ENCODE results near the gene TEX22.

Gene TEX22

DNA sequence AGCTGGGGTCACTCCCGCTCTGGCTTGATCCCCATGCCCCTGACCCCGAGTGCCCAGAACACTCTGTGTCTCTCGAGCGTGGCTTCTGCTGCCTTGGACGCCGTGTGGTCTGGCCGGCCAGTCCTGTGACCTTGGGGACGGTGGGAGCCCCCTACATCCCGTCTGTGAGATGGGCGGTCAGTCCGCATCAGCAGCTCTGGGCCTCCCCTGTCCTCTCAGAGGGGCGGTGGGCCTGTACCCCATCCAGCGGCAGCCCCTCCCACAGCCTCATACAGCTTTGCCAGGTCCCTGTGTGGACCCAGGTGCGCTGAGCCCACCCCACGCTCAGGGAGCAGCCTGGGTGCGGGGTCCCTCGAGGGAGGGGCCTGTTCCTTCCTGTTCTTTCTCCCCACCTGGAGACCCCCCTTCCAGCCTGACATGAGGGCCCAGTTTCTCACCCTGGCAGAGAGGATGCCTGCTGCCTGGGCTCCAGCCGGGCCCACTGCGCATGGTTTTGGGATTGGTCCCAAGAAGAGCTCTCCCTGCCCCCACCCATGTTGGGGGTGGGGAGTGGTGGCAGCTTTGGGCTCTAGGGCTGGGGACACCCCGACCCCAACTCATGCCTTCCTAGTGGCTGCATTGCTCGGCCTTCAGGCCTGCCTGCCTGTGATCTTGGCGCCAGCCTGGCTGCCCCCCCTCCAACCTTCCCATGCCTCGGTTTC, 22.8 kb downstream of the TEX22 start:
- DNase-seq (ENCODE audit: low read depth), result no peak

DNA sequence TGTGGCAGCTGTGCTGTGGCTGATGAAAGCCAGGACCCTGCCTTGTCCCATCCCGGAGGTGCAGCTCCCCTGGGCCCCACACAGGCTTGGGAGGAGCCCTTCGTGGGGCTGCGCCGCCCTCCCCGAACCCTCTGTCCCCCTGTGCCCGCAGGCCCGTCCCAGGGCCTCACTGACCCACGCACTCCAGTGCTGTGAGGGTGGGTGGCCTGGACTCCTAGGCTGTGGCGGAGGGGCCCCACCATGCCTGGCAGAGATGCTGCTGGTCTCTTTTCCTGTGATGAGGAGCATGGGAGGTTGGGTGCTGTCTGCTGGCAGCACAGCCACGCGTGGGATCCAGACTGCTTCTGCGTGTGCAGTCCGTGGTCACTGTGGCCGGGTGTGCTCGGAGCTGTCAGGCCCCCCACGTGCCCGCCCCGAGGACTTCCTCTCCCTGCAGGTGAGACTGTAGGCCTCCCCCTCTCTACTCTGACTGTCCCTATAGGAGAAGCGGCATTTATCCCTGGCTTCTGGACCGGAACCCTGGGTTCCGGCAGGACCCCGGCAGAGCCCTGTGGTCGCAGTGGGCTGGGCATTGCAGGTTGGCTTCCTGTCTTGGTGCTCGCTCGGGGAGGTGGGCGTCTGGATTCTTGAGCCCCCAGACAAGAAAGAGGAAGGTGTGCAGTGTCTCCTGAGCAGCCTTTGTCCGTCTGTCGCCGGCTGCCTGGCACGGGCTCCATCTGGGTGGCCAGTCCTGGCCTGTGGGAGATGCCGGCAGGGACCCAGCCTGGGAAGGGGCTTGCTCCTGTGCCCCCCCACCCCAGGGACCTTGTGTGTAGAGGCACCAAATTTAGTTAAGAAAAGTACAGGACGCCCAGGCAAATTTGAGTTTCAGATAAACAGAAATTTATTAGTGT, 23.6 kb downstream of the TEX22 start:
- no peak for DNase-seq (ENCODE audit: low read depth)

DNA sequence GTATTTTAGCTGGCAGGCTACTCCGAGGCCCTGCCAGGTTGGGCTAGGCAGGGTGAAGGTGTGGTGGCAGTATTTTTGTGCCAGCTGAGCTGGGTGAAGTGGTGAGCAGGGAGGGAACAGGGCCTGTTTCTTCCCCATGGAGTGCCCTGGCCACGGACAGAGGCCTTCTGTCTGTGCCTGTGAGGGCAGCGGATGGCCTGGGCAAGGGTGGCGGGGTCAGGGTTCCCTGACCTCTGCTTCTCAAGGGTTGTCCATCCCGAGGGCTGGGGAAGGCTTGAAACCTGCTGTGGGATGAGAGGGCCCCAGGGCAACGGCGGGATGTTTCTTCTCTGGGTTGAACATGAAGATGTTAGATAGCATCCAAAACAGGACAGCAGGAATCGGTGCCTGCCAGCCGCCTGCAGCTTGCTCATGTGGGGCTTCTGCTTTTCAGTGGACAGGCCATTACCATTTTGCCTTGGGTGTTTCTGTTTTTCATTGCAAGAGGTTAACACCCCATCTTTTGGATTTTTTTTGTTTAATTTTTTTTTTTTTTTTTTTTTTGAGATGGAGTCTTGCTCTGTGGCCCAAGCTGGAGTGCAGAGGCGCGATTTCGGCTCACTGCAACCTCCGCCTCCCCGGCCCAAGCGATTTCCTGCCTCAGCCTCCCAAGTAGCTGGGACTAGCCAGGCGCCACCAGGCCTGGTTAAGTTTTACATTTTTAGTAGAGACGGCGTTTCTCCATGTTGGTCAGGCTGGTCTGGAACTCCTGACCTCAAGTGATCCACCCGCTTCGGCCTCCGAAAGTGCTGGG, 24.6 kb downstream of the TEX22 start:
- DNase-seq (ENCODE audit: low read depth), result no peak

DNA sequence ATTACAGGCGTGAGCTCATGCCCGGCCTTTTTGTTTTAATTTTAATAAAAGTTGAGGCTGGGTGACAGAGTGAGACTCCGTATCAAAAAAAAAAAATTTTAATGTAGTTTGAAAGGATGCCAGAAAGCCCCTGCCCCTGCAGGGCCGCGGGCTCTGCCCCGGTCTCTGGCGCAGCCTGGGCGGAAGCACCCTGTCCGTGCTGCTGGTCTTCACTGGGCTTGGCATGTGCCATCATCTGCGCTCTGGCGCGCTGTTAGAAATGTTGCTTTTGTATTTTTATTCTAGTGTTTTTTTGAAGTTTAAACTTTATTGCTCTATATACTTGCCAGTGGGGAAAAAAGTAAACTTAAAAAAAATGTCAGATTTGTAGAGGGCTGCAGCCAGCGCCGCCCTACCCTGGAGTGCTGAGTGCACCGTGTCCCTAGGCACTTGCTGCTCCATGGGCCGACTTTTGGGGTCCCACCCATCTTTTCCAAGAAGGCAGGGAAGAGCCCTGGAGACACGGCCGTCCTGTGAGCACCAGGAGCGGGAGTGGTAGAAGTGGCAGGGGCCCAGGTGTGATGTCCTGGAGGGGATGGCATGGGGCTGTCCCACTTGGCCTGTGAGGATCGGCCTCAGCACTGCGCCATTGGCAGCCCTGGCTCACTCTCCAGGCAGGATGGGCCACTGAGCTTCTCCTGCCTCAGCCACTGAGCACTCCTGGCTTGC, 25.3 kb downstream of the TEX22 start:
- DNase-seq (ENCODE audit: low read depth), result no peak

DNA sequence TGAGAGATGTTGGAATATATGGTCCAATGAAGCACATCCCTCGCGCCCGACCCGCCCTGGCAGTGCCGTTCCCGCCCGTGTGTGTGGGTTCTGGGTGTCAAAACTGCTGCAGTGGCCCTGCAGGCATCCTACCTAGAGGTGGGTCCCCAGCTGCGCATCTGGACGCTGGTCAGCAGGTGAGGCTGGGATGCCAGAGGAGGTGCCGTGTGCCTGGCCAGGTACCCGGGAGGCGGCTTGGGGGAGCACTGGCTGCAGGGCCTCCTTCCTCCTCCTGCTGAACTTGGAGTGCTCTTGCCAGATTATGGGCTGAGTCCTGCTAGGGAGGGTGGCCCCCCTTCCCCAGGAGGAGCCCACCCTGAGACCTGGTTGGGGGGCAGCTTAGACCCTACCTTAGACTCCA, 26.5 kb downstream of the TEX22 start:
- DNase-seq (ENCODE audit: low read depth), result no peak

DNA sequence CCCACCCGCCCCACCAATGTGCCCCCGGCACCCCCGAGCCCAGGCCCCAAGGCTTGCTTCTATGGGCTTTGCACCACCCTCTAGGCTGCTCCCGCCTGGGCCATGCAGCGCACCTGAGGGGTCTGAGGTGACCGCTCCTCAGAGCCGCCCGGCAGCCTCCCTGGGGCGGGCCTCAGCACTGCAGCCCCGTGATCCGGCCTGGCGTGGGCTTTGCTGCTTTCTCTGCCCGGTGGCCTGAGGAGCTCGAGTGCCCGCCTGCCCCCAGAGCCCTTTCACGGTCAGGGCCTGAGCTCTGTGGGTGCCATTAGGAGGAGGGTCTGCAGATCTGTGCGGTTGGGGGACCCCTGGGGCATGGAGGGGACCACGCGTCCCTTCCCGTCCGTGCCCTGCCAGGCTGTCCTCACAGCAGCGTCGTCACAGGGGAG, 27.5 kb downstream of the TEX22 start:
- DNase-seq (ENCODE audit: low read depth), result no peak

DNA sequence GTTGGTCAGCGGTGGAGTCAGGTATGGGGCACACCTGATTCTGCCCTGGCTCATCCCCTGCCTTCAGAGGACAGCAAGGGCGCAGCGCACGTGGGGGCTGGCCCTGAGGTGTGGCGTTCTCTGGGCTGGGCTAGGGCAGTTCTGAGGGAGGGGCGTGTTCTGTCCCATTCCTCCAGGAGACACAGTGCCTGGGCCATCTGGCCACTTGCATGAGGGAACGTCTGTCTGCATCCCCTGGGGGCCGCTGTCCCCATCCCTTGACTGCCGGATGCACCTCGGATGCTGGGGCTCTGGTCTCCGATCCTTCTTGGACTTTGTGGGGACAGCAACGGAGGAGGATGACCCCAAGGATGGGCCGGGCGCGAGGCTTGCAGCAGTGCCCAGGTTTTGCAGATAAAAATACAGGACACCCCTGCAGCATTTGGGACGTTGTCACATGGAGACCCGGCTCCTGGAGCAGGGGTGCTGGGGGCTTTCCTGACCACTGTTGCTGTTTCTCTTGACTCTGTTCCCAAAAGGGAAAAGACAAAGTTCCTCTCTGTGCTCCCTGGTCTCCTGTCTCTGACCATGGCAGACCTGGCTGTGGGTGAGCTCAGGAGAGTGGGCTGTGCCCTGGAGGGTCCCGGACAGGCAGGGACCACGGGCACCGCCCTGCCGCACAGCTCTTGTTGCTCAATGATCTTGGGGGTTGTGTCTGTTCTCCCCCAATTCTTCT, 28.2 kb downstream of the TEX22 start:
- no peak for DNase-seq (ENCODE audit: low read depth)

DNA sequence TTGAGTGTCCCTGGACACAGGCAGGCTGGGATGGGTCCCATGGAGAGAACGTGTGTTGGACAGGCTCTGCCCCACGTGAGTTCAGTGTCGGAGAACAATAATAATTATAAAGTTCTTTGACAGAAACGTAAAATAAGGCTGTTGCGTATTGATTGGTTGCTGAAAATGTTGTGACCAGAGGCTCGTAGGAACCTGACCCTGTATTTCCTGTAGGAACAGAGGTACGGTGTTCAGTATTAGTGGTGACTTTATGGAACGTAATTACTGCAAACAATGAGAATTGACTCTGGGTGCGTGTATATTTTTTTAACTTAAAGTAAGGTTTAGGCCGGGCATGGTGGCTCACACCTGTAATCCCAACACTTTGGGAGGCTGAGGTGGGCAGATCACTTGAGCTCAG, 29.1 kb downstream of the TEX22 start:
- DNase-seq (ENCODE audit: low read depth), result no peak

DNA sequence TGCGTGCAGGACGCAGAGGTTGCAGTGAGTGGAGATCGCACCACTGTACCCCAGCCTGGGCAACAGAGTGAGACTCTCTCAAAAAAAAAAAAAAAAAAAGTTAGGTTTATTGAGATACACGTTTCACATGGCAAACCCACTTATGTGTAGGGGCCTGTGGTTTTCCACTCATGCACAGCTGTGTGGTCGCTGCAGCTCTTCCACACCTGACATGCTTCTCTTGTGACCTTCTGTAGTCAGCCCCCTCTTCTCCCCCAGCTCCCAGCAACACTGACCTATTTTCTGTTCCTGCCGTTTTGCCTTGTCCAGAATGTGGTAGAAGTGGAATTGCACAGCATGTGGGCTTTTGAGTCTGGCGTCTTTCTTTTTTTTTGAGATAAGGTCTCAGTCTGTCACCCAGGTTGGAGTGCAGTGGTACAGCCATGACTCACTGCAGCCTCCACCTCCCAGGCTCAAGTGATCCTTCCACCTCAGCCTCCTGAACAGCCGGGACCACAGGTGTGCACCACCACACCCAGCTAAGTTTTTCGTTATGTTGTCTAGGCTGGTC, 29.7 kb downstream of the TEX22 start:
- DNase-seq (ENCODE audit: low read depth), result no peak

DNA sequence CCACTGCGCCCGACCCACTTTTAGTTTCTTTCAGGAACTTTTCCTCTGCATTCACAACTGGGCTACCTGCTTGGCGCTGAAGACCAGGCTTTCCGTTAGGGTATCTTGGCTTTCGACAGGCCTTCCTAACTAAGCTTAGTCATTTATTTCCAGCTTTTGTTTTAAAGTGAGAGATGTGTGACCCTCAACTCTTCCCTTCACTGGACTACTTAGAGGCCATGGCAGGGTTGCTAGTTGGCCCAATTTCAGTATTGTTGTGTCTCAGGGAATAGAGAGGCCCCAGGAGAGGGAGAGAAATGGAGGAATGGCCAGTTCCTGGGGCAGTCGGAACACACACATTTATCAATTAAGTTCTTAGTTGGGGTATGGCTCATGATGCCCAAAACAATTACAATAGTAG, 31.7 kb downstream of the TEX22 start:
- no peak for DNase-seq (ENCODE audit: low read depth)

DNA sequence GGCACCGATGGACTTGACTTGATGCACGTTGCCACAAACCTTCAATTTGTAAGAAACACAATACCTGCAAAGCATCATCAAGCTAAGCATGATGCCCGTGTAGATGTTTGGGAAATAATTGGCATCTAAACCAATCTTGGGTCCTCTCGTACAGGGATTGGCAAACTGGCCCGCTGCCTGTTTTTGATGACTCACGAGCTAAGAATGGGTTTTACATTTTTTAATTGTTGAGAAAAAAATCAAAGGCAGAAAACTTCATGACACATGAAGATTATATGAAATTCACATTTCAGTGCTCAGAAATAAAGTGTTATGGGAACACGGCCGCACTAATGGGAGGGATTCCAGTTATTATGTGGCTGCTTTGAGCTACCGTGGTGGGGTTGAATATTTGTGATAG, 32.2 kb downstream of the TEX22 start:
- no peak for DNase-seq (ENCODE audit: low read depth)

DNA sequence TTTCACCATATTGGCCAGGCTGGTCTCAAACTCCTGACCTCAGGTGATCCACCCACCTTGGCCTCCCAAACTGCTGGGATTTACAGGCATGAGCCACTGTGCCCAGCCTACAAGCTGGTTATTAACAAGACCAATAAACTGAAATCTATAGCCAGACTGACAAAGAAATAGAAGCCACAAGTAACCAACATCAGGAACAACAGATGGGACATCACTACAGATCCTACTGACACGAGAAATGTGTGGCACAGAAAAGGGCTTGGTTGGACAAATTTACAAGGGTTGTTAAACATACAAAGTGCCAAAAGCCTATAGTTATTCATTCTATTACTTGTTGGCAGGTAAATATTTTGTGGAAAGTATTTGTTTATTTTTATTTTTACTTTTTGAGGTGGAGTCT, 32.9 kb downstream of the TEX22 start:
- no peak for DNase-seq (ENCODE audit: low read depth)

DNA sequence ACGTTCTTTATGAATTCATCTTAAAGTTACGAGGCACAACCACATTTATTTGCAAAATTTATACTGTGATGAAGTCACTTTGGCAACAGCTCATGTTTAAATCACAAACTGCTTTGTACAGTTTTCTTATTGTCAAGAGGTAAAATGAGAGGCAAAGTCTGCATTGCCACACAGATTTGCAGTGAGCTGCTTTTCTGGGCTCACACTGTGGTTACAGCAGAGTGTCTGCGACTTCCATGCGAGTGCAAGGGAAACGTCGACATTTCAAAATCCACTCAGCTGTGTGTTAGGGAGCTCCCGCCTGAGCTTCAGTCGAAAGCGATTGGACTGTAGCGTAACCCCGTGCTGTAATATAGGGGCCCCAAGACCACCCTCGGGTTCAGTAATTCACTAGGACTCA, 34.3 kb downstream of the TEX22 start:
- DNase-seq (ENCODE audit: low read depth), result no peak

DNA sequence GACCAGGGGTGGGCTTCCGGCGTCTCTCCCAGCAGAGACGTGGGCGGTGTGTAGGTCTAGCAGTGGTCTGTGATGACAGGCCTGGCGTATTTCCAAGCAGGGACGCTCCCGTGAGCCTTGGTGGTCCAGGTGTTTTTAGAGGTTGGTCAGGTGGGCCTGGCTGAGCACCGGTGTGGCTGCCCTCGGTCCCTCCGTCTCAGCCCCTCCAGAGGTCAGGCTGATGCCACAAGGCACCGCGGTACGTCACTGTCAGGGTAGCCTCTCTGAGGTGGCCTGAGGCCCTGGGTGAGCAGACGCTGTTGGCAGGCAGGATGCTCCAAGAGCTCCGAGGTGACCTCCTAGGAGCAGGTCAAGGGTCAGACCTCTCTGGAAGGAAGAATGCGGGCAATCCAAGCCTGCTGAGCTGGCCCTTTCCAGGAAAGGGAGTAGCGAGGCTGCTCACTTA, 34.8 kb downstream of the TEX22 start:
- DNase-seq (ENCODE audit: low read depth), result no peak

DNA sequence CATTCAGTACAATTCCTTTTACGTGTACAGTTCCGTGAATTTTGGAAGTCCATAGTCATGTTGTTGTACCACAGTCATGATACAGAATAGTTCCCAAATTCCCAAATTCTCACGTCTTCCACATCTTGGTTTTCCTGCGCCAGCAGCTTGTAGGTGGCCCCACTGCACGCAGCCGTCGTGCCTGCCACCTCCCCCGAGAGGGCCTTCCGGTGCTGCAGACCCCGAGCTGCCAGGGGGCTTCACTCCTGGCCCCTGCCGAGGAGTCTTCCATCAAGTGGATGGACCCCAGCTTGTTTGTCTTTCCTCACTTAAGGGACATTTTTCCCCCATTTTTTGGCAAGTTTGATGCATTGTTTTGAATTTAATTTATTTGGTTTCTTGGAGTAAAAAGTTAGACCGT, 38.1 kb downstream of the TEX22 start:
- DNase-seq (ENCODE audit: low read depth), result no peak

DNA sequence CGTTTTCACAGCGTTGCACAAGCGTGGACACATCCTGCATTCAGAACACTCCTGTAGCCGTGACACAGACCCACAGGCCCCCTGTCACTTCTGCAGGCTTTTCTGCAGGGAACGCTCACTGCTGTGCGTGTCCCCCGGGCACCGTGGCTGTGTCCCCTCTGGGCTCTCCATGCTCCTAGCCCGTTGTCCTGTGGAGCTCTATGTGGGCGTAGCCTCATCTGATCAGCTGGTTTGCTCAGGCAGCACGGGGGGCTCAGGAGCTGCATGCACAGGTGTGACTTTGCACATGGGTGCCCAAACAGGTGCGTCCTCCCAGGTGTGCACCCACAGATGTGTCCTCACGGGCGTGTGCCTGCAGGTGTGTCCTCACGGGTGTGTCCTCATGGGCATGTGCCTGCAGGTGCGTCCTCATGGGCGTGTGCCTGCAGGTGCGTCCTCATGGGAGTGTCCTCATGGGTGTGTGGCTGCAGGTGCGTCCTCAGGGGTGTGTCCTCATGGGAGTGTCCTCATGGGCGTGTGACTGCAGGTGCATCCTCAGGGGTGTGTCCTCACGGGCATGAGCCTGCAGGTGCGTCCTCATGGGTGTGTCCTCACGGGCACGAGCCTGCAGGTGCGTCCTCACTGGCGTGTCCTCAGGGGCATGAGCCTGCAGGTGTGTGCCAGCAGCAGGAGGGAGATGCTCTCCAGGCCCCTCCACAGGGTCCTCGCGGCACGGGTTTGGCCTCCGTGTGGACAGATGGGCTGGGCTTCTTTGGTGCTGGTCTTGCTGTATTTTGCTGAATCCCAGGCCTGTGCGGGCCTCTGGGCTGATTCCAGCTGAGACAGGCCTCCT, 38.8 kb downstream of the TEX22 start:
- DNase-seq (ENCODE audit: low read depth), result no peak

DNA sequence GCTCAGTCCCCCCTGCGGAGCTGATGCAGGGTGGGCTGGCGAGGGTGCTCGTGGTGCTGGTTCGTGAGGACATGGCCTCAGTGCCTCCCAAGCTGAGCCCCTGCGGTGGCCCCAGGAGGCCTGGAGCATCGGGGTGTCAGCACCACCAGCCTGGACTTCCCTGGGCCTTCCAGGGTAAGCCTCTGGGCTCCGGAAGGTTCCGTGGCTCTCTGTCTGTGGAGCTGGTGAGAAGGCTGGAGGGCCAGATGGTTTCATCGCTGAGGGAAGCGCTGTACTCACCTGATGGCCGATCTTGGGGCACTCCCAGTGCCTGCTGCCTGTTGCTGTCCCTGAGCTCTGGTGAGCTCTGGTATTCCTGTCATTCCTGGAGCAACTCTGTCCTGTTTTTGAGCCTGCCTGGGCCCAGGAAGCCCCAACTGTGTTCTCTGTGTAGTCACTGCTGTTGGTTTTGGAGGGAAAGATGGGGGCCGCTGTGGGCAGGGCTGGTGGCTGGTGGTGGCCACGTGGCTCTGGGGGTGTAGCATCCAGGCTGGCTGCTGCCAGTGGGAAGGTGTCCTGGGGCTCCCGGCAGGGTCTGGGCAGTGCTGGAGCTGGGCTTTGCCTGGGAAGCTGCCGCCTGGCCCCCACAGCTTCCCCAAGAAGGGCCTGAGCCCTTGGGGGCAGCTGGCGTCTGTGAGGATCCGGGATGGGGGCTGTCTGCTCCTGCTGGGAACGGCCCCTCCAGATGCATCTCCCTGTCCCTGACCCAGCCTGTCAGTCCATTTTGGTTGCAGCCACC, 39.6 kb downstream of the TEX22 start:
- DNase-seq (ENCODE audit: low read depth), result no peak

DNA sequence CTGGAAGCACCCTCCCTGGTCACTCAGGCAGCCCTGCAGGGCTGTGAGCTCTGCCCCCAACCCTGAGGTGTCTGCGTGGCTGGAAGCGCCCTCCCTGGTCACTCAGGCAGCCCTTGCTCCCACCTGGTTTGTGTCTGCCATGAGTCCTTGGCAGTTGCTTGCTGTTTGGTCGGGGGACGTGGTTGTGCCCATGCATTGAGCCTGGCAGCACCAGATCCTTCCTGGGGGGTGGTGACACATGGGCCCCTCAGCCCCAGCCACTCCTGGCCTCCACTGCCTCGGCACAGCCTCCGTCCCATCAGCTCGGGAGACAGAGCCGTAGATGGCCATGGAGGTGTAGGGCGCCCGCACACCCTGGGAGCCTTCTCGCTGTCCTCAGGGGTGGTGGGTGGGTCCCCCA, 40.8 kb downstream of the TEX22 start:
- no peak for DNase-seq (ENCODE audit: low read depth)

All from non-pigmented ciliary epithelial cell (primary cell).